HG03025 (cell line): ENCODE measurements around the gene GOSR1.
"Not testable (repeated sequence)": the region's sequence is repeated elsewhere in the genome, so short reads cannot be mapped to it uniquely, and the experiment has no call there.

Experiments used
- ATAC-seq: cut with Tn5 transposase; IDR thresholded peaks from one replicate; pipeline ENCODE4 v1.9.1; 2021; ENCODE audit warnings: mild to moderate bottlenecking, moderate library complexity; ENCODE audit not compliant: unreplicated experiment, low FRiP score

GOSR1 gene

DNA sequence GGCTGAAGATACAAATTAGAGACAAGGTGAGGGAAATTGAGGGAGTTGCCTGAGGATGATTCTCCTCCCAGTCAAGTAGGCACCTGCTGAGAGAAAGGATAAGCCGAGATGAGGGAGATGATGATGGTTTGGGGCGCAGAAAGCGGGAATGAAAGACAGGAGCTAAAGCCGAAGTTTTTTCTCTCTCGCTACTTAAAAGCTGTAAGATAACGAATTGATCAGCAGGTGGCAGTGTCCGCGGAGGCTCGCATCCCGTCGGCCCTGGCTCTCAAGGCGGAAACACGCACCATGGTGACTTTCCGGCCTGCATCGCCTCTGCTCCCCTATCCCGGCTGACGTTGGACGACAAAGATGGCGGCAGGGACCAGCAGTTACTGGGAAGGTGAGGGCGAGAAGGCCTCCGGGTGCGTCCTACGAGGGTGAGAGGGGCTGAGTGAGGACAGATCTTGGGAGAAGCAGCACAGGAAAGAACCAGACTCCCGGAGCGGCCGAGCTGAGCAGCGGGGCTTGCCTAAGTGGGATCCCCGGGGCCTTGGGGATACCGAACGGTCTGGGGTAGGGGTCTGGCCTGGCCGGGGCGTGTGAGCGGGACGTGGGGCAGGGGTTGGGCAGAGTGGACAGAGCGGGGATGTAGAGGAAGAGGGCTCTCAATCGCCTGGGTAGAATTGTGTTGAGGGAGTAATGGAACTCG is at the start of gene GOSR1:
Gene GOSR1 (plus strand): TSS at position 326 of the 691 bp plus-strand sequence. CDS start 26 bp downstream, at position 352.
- ATAC-seq, result peak; percentile 85

DNA sequence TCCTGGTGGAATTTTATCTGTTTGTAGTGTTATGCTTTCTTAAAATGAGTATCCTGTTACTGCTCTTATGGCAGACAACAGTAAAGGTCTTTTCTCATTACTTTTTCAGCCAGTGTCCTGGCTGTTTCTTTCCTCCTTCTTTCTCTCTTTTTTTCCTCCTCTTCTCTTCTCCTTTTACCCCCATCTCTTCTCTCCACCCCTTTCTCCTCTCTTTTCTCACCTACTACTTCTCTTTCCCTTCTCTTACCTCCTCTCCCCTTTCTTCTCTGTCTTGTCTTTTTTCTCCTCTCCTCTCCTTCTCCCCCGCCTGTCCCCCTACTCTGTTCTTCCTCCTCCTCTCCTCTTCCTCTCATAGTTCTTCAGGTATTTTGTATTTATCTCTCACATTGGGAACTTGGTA is 49.6 kb upstream of the GOSR1 start:
- ATAC-seq, result no peak

DNA sequence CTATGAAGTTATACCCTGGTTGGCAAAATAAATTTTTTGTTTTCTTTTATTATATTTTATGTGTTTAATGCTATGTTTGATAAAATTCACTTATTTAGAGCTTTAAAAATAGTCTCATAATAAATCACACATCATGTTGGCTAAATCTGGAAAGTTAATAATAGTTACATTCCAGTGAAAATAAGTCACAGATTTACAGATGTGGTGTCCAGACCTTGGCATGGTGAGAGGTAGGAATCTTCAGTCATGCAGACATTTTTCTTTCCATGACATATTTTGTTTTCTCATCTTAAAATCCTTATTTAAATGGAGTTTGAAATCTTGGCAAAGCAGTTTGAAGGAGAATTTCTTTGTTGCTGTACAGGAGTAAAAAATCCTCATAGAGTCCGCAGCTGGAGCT is 48.1 kb upstream of the GOSR1 start:
- ATAC-seq, result no peak

DNA sequence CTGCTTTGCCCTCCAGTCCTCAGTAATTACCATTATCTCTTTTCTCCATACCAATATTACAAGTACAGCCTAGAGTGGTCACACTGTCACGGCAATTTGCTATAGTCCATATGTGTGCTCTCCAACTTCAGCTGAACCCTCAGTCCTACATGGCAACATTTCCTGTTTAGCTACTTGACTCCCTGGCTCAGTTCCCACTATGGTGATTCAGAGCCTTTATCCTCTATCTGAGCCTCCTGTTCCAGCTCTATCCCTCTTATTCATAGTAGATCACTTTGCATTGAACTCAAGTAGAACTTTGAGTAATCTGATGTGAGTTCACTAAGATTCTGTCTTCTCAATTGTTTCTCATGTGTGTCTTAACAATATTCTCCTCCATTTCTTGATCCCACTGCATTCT is 43.7 kb upstream of the GOSR1 start:
- ATAC-seq, result no peak

DNA sequence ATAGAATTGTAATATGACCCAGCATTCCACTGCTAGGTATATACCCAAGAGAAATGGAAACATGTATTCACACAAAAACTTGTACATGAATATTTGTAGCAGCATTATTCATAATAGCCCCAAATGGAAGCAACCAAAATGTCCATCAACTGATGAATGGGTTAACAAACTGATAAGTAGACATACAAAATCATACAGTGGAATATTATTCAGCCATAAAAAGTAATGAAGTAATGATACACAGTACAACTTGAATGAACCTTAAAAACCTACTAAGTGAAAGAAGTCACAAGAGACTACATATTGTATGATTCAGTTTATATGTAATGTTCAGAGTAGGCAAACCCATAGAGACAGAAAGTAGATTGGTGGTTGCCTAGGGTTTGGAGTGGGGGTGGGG is 40.5 kb upstream of the GOSR1 start:
- no peak for ATAC-seq

DNA sequence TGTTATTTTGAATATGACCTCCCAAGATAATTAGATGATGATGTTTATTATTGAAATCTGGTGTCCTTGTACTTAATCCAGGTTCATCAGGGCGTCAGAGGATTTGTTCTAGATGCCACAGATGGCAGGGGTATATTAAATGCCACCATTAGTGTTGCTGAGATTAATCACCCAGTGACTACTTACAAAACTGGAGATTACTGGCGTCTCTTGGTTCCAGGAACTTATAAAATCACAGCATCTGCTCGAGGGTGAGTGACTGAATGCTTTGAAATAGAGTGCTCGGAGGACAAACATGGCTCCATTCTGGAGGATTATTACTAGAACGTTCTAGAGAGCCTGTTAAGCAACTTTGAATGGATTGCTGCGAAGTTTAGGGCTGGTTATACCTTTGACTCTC is 33.5 kb upstream of the GOSR1 start:
- no peak for ATAC-seq

DNA sequence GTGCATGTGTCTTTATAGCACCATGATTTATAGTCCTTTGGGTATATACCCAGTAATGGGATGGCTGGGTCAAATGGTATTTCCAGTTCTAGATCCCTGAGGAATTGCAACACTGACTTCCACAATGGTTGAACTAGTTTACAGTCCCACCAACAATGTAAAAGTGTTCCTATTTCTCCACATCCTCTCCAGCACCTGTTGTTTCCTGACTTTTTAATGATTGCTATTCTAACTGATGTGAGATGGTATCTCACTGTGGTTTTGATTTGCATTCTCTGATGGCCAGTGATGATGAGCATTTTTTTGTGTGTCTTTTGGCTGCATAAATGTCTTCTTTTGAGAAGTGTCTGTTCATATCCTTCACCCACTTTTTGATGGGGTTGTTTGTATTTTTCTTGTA is 30.6 kb upstream of the GOSR1 start:
- not testable (repeated sequence) for ATAC-seq

DNA sequence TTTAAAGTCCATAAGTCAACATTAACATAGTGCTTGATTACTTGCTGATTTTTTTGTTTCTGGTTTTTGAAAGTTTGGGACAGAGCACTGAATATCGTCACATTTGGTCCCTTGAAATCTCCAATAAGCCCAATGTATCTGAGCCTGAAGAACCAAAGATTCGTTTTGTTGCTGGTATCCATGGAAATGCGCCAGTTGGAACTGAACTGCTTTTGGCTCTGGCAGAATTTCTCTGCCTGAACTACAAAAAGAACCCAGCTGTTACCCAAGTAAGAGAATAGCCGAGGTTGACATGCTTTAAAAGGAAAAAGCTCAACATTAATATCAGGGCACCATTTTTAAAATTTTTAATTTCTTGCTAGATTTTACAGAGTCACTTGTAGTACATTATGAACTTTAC is 27.7 kb upstream of the GOSR1 start:
- ATAC-seq, result no peak

DNA sequence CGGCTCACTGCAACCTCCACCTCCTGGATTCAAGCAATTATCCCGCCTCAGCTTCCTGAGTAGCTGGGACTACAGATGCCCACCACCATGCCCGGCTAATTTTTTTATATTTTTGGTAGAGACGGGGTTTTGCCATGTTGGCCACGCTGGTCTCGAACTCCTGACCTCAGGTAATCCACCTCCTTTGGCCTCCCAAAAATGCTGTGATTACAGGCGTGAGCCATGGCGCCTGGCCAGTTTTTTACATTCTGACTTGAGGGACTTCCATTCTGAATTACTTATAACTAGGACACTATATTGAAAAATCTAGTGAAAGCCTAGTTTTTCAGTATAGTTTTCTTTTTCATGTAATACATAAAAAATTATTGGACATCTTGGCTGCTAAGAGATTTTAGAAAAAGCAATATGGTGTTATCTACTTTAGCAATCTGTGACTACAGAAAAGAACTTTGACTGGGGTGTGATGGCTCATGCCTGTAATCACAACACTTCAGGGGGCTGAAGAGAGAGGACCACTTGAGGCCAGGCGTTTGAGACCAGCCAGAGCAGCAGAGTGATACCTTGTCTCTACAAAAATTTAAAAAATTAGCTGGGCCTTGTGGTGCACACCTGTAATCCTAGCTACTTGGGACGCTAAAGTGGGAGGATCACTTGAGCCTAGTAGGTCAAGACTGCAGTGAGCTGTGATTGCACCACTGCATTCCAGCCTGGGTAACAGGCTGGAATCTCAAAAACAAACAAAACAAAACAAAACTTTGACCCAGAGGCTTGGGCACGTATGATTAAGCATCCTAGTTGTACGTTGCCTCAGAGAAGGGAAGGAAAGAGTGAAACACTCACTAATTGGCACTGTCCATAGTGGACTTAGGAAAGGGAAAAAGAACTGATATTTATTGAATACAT is 26.8 kb upstream of the GOSR1 start:
- ATAC-seq, result no peak

DNA sequence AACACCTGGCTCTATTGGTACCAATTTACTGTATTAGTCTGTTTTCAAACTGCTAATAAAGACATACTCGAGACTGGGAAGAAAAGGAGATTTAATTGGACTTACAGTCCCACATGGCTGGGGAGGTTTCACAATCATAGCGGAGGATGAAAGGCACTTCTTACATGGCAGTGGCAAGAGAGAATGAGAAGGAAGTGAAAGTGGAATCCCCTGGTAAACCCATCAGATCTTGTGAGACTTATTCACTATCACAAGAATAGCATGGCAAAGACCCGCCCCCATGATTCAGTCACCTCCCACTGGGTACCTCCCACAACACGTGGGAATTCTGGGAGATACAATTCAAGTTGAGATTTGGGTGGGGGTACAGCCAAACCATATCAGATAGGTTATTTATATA is 22.6 kb upstream of the GOSR1 start:
- ATAC-seq, result no peak

DNA sequence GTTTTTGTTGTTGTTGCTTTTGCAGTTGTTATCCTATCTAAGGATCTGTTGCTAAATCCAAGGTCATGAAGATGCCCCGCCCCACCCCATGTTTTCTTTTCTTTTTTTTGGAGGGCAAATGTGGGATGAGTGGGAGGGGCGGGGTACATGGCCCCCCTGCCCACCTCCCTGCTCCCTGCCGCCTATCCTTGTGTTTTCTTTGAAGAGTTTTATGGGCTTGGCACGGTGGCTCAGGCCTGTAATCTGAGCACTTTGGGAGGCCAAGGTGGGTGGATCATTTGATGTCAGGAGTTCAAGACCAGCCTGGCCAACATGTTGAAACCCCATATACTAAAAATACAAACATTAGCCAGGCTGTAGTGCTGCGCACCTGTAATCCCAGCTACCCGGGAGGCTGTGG is 18.8 kb upstream of the GOSR1 start:
- ATAC-seq, result no peak

DNA sequence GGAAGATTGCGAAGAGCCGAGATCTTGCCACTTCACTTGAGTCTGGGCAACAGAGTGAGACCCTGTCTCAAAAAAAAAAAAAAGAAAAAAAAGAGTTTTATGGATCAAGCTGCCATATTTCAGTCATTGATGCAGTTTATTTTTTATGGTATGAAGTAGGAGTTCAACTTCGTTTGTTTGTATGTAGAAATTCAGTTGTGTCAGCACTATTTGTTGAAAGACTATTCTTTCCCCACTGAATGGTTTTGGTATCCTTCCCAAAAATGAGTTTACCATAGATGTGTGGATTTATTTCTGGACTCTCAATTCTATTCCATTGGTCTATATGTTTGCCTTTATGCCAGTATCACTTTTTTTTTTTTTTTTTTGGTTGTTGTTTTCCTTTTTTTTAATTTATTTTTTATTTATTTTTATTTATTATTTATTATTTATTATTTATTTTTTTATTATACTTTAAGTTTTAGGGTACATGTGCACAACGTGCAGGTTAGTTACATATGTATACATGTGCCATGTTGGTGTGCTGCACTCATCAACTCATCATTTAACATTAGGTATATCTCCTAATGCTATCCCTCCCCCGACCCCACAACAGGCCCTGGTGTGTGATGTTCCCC is 18.3 kb upstream of the GOSR1 start:
- ATAC-seq, result not testable (repeated sequence)

DNA sequence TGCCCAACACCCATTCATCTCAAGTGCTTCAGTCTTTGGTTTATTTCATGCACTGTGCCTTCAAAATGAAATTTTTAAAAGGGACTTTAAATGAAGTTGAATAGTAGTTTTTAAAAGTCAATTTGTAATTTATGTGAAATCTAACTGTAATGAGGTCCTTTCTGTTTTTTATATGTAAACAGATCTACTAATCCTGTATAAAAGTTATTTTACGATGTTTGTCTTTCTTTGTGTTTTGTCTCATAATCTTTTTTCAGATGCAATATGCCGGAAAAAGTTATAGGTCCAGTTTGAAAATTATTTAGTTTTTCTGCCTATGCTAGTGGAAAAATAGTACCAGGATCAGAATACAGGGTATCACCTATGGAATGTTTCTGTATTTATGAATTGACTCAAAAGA is 8.7 kb upstream of the GOSR1 start:
- ATAC-seq, result no peak

DNA sequence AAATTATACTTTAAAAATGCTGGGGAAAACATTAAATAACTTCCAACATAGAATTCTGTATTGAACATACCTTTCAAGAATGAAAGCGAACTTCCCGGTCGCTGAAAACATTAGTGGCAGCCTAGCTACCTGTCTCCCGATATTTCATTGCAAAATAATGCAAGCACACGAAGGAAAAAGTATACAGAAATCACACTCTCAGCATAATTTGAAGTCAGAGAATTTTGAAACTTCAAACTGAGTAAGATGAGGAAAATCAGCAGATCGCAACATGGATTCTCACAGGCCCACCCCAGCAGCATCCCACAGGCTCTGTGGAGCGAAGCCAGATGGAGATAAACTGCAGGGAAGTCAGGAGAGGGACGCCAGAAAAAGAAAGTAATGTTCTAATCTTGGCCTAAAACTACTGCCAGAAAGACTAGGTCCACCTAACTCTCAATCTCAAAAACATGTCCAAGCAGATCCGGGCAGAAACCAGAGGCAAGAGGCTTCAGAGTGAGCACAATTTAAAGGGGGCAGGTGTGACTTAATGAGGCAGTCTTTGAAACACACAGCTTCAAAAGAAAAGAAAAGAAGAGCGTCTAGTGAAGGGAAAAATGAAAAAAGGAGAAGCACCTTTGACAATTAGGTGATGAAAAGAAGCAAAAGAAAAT is 4.8 kb upstream of the GOSR1 start:
- no peak for ATAC-seq

DNA sequence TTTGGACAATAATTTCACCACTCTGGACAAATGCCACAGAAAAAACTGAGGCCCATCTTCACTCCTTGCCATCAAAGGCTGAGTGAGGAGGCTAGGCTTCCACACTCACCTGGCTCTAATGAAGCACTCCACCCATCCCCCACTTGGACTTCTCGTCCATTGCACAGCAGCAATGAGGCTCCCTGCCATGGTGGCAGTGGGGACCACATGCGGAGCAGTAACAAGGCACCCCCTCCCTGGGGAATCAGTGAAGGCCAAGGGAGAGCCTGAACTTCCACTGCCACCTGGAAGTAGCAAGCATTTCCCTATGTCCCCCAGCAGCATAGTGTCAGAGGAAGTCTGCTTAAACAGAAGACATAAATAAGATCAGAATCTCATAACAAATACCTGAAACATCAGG is 2.0 kb upstream of the GOSR1 start:
- ATAC-seq, result no peak

DNA sequence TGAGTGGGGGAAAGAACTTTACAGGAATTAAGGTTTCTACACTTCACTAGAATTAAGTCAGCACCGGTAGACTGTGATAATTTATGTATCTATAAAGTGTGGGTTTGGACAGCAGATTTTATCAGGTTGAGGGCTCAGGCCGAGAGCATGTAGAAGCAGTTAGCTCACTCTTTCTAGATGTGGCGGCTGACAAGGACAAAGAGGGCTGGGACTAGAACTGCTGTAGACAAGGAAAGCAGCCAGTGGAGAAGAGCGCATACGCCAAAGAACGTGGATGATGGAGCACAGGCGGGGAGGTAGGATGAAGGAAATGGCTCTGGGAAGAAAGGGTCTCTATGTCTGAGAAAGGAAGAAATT is 504 bp upstream of the GOSR1 start:
- ATAC-seq, result no peak

DNA sequence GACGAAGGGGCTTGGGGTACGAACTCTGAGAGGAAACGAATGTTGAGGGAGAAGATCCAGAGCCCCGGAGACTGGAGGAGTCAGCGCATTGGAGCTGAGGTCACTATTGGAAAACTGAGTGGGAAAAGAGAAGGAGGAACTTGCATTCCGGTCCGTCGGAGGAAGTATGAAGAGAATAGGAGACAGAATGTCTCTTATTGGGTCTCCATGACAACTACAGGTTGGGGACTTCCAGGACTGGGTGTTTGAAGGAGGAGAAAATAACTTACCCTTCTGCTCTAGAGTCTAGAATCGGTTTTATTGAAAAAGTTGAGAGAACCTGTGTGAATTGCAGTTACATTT is 537 bp downstream of the GOSR1 start:
- ATAC-seq, result no peak

DNA sequence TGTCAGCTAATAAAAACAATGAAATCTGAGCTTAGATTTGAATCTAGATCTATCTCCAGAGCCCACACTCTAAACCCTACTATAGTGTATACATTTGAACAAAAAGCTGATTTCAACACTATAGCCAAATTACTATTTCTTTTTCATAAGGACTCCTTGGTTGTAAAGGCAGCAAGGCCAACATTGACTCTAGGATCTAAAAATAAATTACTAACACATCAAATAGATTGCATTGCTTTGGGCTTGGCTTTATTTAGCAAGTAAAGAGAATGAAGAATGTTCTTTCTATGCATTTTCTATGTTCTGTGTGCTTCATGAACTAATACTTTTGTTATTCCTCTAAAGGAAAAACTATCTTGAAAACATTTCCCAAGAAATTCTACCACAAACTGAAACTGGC is 5.3 kb downstream of the GOSR1 start:
- ATAC-seq, result no peak

DNA sequence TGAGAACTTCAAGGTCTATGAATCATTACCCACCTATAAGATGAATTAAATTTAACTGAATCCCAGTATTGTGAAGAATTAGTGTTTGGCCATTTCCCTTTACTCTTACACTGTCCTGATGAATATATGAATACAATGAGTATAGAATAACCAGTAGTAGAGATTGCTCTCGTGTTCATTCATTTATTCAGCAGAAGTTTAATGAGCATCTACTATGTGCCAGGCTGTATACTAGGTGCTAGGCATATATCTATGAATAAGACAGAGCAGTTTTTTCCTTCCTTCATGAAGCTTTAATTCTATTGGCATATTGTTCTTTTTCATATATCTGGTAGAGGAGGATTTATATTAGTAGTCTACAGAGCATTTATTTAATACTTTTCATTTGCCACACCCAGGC is 6.0 kb downstream of the GOSR1 start:
- ATAC-seq, result no peak

DNA sequence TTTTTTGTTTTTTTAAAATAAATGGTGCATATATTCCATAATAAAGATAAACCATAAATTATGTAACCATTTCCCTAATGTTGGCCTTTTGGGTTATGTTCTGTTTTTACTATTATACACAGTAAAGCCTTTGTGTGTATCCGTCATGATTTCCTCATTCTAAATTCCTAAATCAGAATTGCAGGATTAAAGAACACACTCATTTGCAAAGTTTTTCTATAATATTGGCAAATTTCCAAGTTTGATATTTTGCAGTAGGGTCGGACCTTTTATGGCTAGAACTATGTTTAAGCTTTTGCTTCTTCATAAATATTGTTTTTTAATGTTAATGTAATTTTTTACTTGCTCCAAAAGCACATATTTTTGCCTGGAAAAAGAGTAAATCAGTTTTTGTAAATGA is 16.6 kb downstream of the GOSR1 start:
- ATAC-seq, result no peak

DNA sequence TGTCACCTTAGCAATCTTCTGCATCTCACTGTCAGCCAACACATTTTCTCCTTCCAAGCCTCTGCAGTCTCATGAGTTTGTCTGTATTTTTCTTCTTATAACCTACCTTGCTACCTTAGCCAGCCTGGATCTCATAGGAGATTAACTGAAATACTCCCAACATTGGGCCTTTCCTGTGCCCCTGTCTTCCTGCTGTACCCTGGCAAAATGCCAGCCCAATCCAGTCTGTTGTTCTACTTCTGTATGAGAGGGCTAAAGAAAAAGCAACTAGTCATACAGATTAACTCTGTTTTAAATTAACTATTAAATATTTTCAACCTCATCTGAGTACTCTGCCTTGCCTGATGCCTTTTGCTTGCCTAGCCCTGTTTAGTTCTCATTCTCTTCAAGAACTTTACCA is 18.4 kb downstream of the GOSR1 start:
- no peak for ATAC-seq
